ENCODE measurements around the gene MYH1.
"Not testable (repeated sequence)": the region's sequence is repeated elsewhere in the genome, so short reads cannot be mapped to it uniquely, and the experiment has no call there.

MYH1 gene

GRCh38 chr17:10541179-10541578 is 22.8 kb upstream of the MYH1 start:
- not testable (repeated sequence) for H3K9me3 ChIP-seq (ENCODE audit: control insufficient read depth, low read length); H3K4me1 ChIP-seq (ENCODE audit: control insufficient read depth, insufficient read depth, low read length); H3K27me3 ChIP-seq (ENCODE audit: control insufficient read depth, insufficient read depth, low read length, poor library complexity, severe bottlenecking); H3K36me3 ChIP-seq (ENCODE audit: control insufficient read depth, insufficient read depth, low read length); H3K27ac ChIP-seq (ENCODE audit: insufficient read depth, low read depth, low read length, poor library complexity, severe bottlenecking); H3K4me3 ChIP-seq (ENCODE audit: insufficient read depth, low read depth, low read length)
- WGBS, 2 experiments = 93 to 96% methylated on average over 6 of the region's 6 CpGs

GRCh38 chr17:10532026-10532425 is 13.7 kb upstream of the MYH1 start:
- H3K4me3 ChIP-seq (ENCODE audit: insufficient read depth, low read depth, low read length) = no peak overlapping the region
- WGBS, 2 experiments = 90 to 100% methylated on average over 1 of the region's 1 CpG
- no peaks in the 10 kb centered on the region for H3K36me3 ChIP-seq (ENCODE audit: control insufficient read depth, insufficient read depth, low read length)
- no peak overlapping the region for H3K27ac ChIP-seq (ENCODE audit: insufficient read depth, low read depth, low read length, poor library complexity, severe bottlenecking)
- H3K4me1 ChIP-seq (ENCODE audit: control insufficient read depth, insufficient read depth, low read length) = no peaks in the 10 kb centered on the region
- H3K9me3 ChIP-seq (ENCODE audit: control insufficient read depth, low read length) = no peaks in the 10 kb centered on the region
- H3K27me3 ChIP-seq (ENCODE audit: control insufficient read depth, insufficient read depth, low read length, poor library complexity, severe bottlenecking) = no peaks in the 10 kb centered on the region

GRCh38 chr17:10527419-10527818 is 9.1 kb upstream of the MYH1 start:
- H3K36me3 ChIP-seq (ENCODE audit: control insufficient read depth, insufficient read depth, low read length) = no peaks in the 10 kb centered on the region
- H3K9me3 ChIP-seq (ENCODE audit: control insufficient read depth, low read length) = no peaks in the 10 kb centered on the region
- no peaks in the 10 kb centered on the region for H3K27me3 ChIP-seq (ENCODE audit: control insufficient read depth, insufficient read depth, low read length, poor library complexity, severe bottlenecking)
- 95% methylated on average over 6 of the region's 6 CpGs for WGBS, 2 experiments
- H3K4me1 ChIP-seq (ENCODE audit: control insufficient read depth, insufficient read depth, low read length) = no peaks in the 10 kb centered on the region
- H3K4me3 ChIP-seq (ENCODE audit: insufficient read depth, low read depth, low read length) = no peak overlapping the region
- H3K27ac ChIP-seq (ENCODE audit: insufficient read depth, low read depth, low read length, poor library complexity, severe bottlenecking) = no peak overlapping the region

- Histone ChIP-seq H3K4me3 (ENCODE audit: insufficient read depth, low read depth, low read length) (no peak overlapping the region), H3K9me3 (ENCODE audit: control insufficient read depth, low read length) (no peaks in the 10 kb centered on the region), H3K27ac (ENCODE audit: insufficient read depth, low read depth, low read length, poor library complexity, severe bottlenecking) (no peak overlapping the region), H3K27me3 (ENCODE audit: control insufficient read depth, insufficient read depth, low read length, poor library complexity, severe bottlenecking) (no peaks in the 10 kb centered on the region), H3K36me3 (ENCODE audit: control insufficient read depth, insufficient read depth, low read length) (no peaks in the 10 kb centered on the region), H3K4me1 (ENCODE audit: control insufficient read depth, insufficient read depth, low read length) (no peaks in the 10 kb centered on the region)
- WGBS, 2 experiments = 93 to 94% methylated on average over 11 of the region's 11 CpGs
Observed at GRCh38 chr17:10526517-10526916, 8.2 kb upstream of the MYH1 start.

GRCh38 chr17:10523064-10523463 is 4.7 kb upstream of the MYH1 start:
- 95 to 97% methylated on average over 7 of the region's 7 CpGs for WGBS, 2 experiments

GRCh38 chr17:10521949-10522348 is 3.6 kb upstream of the MYH1 start:
- no peak overlapping the region for H3K4me3 ChIP-seq (ENCODE audit: insufficient read depth, low read depth, low read length)
- no peak overlapping the region for H3K27ac ChIP-seq (ENCODE audit: insufficient read depth, low read depth, low read length, poor library complexity, severe bottlenecking)
- H3K27me3 ChIP-seq (ENCODE audit: control insufficient read depth, insufficient read depth, low read length, poor library complexity, severe bottlenecking) = no peaks in the 10 kb centered on the region
- no peaks in the 10 kb centered on the region for H3K9me3 ChIP-seq (ENCODE audit: control insufficient read depth, low read length)
- H3K36me3 ChIP-seq (ENCODE audit: control insufficient read depth, insufficient read depth, low read length) = no peaks in the 10 kb centered on the region
- H3K4me1 ChIP-seq (ENCODE audit: control insufficient read depth, insufficient read depth, low read length) = no peaks in the 10 kb centered on the region

More at GRCh38 chr17:10523064-10523463, 4.7 kb upstream of the MYH1 start:
- Histone ChIP-seq H3K36me3 (ENCODE audit: control insufficient read depth, insufficient read depth, low read length) (no peaks in the 10 kb centered on the region), H3K9me3 (ENCODE audit: control insufficient read depth, low read length) (no peaks in the 10 kb centered on the region), H3K27ac (ENCODE audit: insufficient read depth, low read depth, low read length, poor library complexity, severe bottlenecking) (no peak overlapping the region), H3K4me1 (ENCODE audit: control insufficient read depth, insufficient read depth, low read length) (no peaks in the 10 kb centered on the region), H3K27me3 (ENCODE audit: control insufficient read depth, insufficient read depth, low read length, poor library complexity, severe bottlenecking) (no peaks in the 10 kb centered on the region), H3K4me3 (ENCODE audit: insufficient read depth, low read depth, low read length) (no peak overlapping the region)

- no peaks in the 10 kb centered on the region for H3K36me3 ChIP-seq (ENCODE audit: control insufficient read depth, insufficient read depth, low read length)
- H3K9me3 ChIP-seq (ENCODE audit: control insufficient read depth, low read length) = no peaks in the 10 kb centered on the region
- H3K4me1 ChIP-seq (ENCODE audit: control insufficient read depth, insufficient read depth, low read length) = no peaks in the 10 kb centered on the region
- no peaks in the 10 kb centered on the region for H3K27me3 ChIP-seq (ENCODE audit: control insufficient read depth, insufficient read depth, low read length, poor library complexity, severe bottlenecking)
- no peak overlapping the region for H3K27ac ChIP-seq (ENCODE audit: insufficient read depth, low read depth, low read length, poor library complexity, severe bottlenecking)
- no peak overlapping the region for H3K4me3 ChIP-seq (ENCODE audit: insufficient read depth, low read depth, low read length)
Observed at GRCh38 chr17:10516638-10517037, 1.7 kb downstream of the MYH1 start.

- 93 to 95% methylated on average over 7 of the region's 7 CpGs for WGBS, 2 experiments
- no peak overlapping the region for H3K4me3 ChIP-seq (ENCODE audit: insufficient read depth, low read depth, low read length)
- no peaks in the 10 kb centered on the region for H3K27me3 ChIP-seq (ENCODE audit: control insufficient read depth, insufficient read depth, low read length, poor library complexity, severe bottlenecking)
- no peak overlapping the region for H3K27ac ChIP-seq (ENCODE audit: insufficient read depth, low read depth, low read length, poor library complexity, severe bottlenecking)
- H3K9me3 ChIP-seq (ENCODE audit: control insufficient read depth, low read length) = no peaks in the 10 kb centered on the region
- H3K36me3 ChIP-seq (ENCODE audit: control insufficient read depth, insufficient read depth, low read length) = no peaks in the 10 kb centered on the region
- H3K4me1 ChIP-seq (ENCODE audit: control insufficient read depth, insufficient read depth, low read length) = no peaks in the 10 kb centered on the region
Observed at GRCh38 chr17:10516065-10516464, 2.3 kb downstream of the MYH1 start.

GRCh38 chr17:10513299-10514067 is 4.9 kb downstream of the MYH1 start:
- 62 to 73% methylated on average over 6 of the region's 6 CpGs for WGBS, 2 experiments
- no peak overlapping the region for H3K4me3 ChIP-seq (ENCODE audit: insufficient read depth, low read depth, low read length)

GRCh38 chr17:10512856-10513255 is 5.5 kb downstream of the MYH1 start:
- H3K4me1 ChIP-seq (ENCODE audit: control insufficient read depth, insufficient read depth, low read length) = no peaks in the 10 kb centered on the region
- H3K27me3 ChIP-seq (ENCODE audit: control insufficient read depth, insufficient read depth, low read length, poor library complexity, severe bottlenecking) = no peaks in the 10 kb centered on the region
- H3K4me3 ChIP-seq (ENCODE audit: insufficient read depth, low read depth, low read length) = no peak overlapping the region
- 87 to 93% methylated on average over 1 to 2 of the region's 2 CpGs for WGBS, 2 experiments
- no peaks in the 10 kb centered on the region for H3K9me3 ChIP-seq (ENCODE audit: control insufficient read depth, low read length)
- no peaks in the 10 kb centered on the region for H3K36me3 ChIP-seq (ENCODE audit: control insufficient read depth, insufficient read depth, low read length)
- H3K27ac ChIP-seq (ENCODE audit: insufficient read depth, low read depth, low read length, poor library complexity, severe bottlenecking) = no peak overlapping the region

More at GRCh38 chr17:10513299-10514067, 4.9 kb downstream of the MYH1 start:
- H3K27ac ChIP-seq (ENCODE audit: insufficient read depth, low read depth, low read length, poor library complexity, severe bottlenecking) = no peak overlapping the region
- H3K9me3 ChIP-seq (ENCODE audit: control insufficient read depth, low read length) = no peaks in the 10 kb centered on the region
- H3K27me3 ChIP-seq (ENCODE audit: control insufficient read depth, insufficient read depth, low read length, poor library complexity, severe bottlenecking) = no peaks in the 10 kb centered on the region
- H3K4me1 ChIP-seq (ENCODE audit: control insufficient read depth, insufficient read depth, low read length) = no peaks in the 10 kb centered on the region
- H3K36me3 ChIP-seq (ENCODE audit: control insufficient read depth, insufficient read depth, low read length) = no peaks in the 10 kb centered on the region

GRCh38 chr17:10499950-10500349 is 18.4 kb downstream of the MYH1 start:
- Histone ChIP-seq H3K27me3 (ENCODE audit: control insufficient read depth, insufficient read depth, low read length, poor library complexity, severe bottlenecking) (no peaks in the 10 kb centered on the region), H3K27ac (ENCODE audit: insufficient read depth, low read depth, low read length, poor library complexity, severe bottlenecking) (no peak overlapping the region), H3K4me3 (ENCODE audit: insufficient read depth, low read depth, low read length) (no peak overlapping the region), H3K9me3 (ENCODE audit: control insufficient read depth, low read length) (no peaks in the 10 kb centered on the region), H3K36me3 (ENCODE audit: control insufficient read depth, insufficient read depth, low read length) (no peaks in the 10 kb centered on the region), H3K4me1 (ENCODE audit: control insufficient read depth, insufficient read depth, low read length) (no peaks in the 10 kb centered on the region)
- 97 to 100% methylated on average over 1 to 3 of the region's 3 CpGs for WGBS, 2 experiments
